PC-3 (cell line): Measurements from ENCODE around the gene HIVEP3. TPM values are rescaled to one million over a fixed set of nuclear protein-coding genes. Genes with fewer than 3 reads are reported as not detected.
"Not testable (repeated sequence)": the region's sequence is repeated elsewhere in the genome, so short reads cannot be mapped to it uniquely, and the experiment has no call there.

Experiments
- ATAC-seq: fragments of 200-7000 bp; cut with Tn5 transposase; 2 replicates; pipeline ENCODE4 v1.9.1; 2020; ENCODE audit warnings: mild to moderate bottlenecking, moderate library complexity
- BruUV-seq: library from RNA; stranded (reverse); fragments of 400-500 nt; replicated peaks from 2 replicates; lab custom pipeline; 2021; lab: Mats Ljungman, UMichigan
- CTCF ChIA-PET: fragments of 300-600 bp; sonication (Branson Sonifier 250); formaldehyde crosslinking; loops from one replicate; lab custom pipeline; 2022; ENCODE audit warnings: antibody characterized with exemption; lab: Charles Lee
- POLR2A ChIA-PET: fragments of 300-600 bp; sonication (Branson Sonifier 250); formaldehyde crosslinking; loops from one replicate; lab custom pipeline; 2022; ENCODE audit warnings: antibody characterized with exemption; ENCODE audit not compliant: unreplicated experiment; lab: Charles Lee
- DNase-seq: peaks from one replicate; pipeline ENCODE4 v3.0.0-alpha.2; 2015
- H2AFZ ChIP-seq: fragments of 300-600 bp; sonication (generic); 2 replicates; pipeline ENCODE4 v1.6.0; 2016; ENCODE audit warnings: antibody characterized with exemption, low read length
- H3F3A ChIP-seq: fragments of 300-600 bp; sonication (generic); one replicate; pipeline ENCODE4 v1.6.0; 2017; ENCODE audit warnings: antibody characterized with exemption, low read length, control low read depth, mild to moderate bottlenecking; ENCODE audit not compliant: unreplicated experiment
- H3K27ac ChIP-seq: fragments of 300-600 bp; sonication (generic); 2 replicates; pipeline ENCODE4 v1.5.1; 2016; ENCODE audit warnings: mild to moderate bottlenecking, low read length
- H3K27me3 ChIP-seq: fragments of 300-600 bp; sonication (generic); 2 replicates; pipeline ENCODE4 v1.6.1; 2016; ENCODE audit warnings: low read length, mixed read lengths
- H3K36me3 ChIP-seq: fragments of 300-600 bp; sonication (generic); 2 replicates; pipeline ENCODE4 v1.6.1; 2016; ENCODE audit warnings: low read depth, mixed run types, low read length, mixed read lengths
- H3K4me1 ChIP-seq: fragments of 300-600 bp; sonication (generic); 2 replicates; pipeline ENCODE4 v1.5.1; 2016; ENCODE audit warnings: low read length; ENCODE audit not compliant: insufficient read depth
- H3K4me2 ChIP-seq: fragments of 300-600 bp; sonication (generic); 2 replicates; pipeline ENCODE4 v1.6.0; 2016; ENCODE audit warnings: low read length
- H3K4me3 ChIP-seq: fragments of 300-600 bp; sonication (generic); 2 replicates; pipeline ENCODE4 v1.5.1; 2016; ENCODE audit warnings: mild to moderate bottlenecking, low read length, mixed read lengths
- H3K79me2 ChIP-seq: fragments of 300-600 bp; sonication (generic); 2 replicates; pipeline ENCODE4 v1.6.1; 2017; ENCODE audit warnings: low read length, mixed read lengths
- H3K9ac ChIP-seq: fragments of 300-600 bp; sonication (generic); 2 replicates; pipeline ENCODE4 v1.6.0; 2016; ENCODE audit warnings: mild to moderate bottlenecking, low read length
- H3K9me2 ChIP-seq: fragments of 300-600 bp; sonication (generic); replicated peaks from 2 replicates; pipeline ENCODE4 v1.6.1; 2016; ENCODE audit warnings: mixed run types, low read length, mixed read lengths
- H3K9me3 ChIP-seq: fragments of 300-600 bp; sonication (generic); 2 replicates; pipeline ENCODE4 v1.6.1; 2016; ENCODE audit warnings: low read length, mixed read lengths
- H4K20me1 ChIP-seq: fragments of 300-600 bp; sonication (generic); 2 replicates; pipeline ENCODE4 v1.6.1; 2016; ENCODE audit warnings: low read length, mixed read lengths
- CTCF ChIP-seq: fragments of 300-600 bp; sonication (generic); conservative IDR thresholded peaks from 2 replicates; pipeline ENCODE4 v1.5.1; 2017; ENCODE audit warnings: antibody characterized with exemption, low read depth, mild to moderate bottlenecking, low read length
- EZH2 ChIP-seq: fragments of 300-600 bp; sonication (generic); IDR thresholded peaks from one replicate; pipeline ENCODE4 v1.6.1; 2017; ENCODE audit warnings: antibody characterized with exemption, mild to moderate bottlenecking, low read length; ENCODE audit not compliant: unreplicated experiment
- EZH2phosphoT487 ChIP-seq: fragments of 300-600 bp; sonication (generic); IDR thresholded peaks from 2 replicates; pipeline ENCODE4 v1.6.1; 2018; ENCODE audit warnings: mild to moderate bottlenecking, antibody characterized with exemption, low read length, borderline replicate concordance
- intact Hi-C: fragments of 100-400 bp; cut with micrococcal nuclease; formaldehyde crosslinking; loops from 2 replicates; pipeline ENCODE4 v1.9.0; 2023
- total RNA-seq: library from RNA; depleted of rRNA; stranded (reverse); fragments of >200 nt; gene quantifications from 2 replicates; pipeline ENCODE4 v1.2.3, GENCODE V29; 2014

The HIVEP3 gene
- total RNA-seq, 1 experiment from 2014 or later, result 9.8 TPM

GRCh38 chr1:41695118-41695745 is 223.5 kb downstream of the HIVEP3 start:
- Histone ChIP-seq H2AFZ (no peak overlapping the region), H3K4me2 (no peak overlapping the region), H3K27ac (no peak overlapping the region), H3K27me3 (no peaks in the 10 kb centered on the region), H3F3A (no peaks in the 10 kb centered on the region), H3K9me2 (no peaks in the 10 kb centered on the region), H3K4me1 (no peaks in the 10 kb centered on the region), H4K20me1 (no peaks in the 10 kb centered on the region), H3K79me2 (no peaks in the 10 kb centered on the region), H3K9me3 (no peaks in the 10 kb centered on the region), H3K36me3 (no peaks in the 10 kb centered on the region), H3K9ac (no peak overlapping the region), H3K4me3 (no peak overlapping the region)
- ATAC-seq (no peak), DNase-seq (no peak)
- POLR2A ChIA-PET, result interaction anchor here (0.6 kb wide), 1 partner anchor 270 kb away, joined by 3 read pairs; no protein-coding TSS in a partner anchor
- no peak for TF ChIP-seq CTCF
- TF ChIP-seq EZH2phosphoT487, result no peak
- no peak for TF ChIP-seq EZH2
- CTCF ChIA-PET, result no interaction called here
- BruUV-seq, result no TSS peak
- intact Hi-C loops, result no loop called here

- H3K79me2 ChIP-seq, H3K27me3 ChIP-seq, ATAC-seq, H4K20me1 ChIP-seq, H3K4me3 ChIP-seq, H3K9me2 ChIP-seq, BruUV-seq, H3K36me3 ChIP-seq, H3F3A ChIP-seq, H2AFZ ChIP-seq, H3K9ac ChIP-seq, CTCF ChIA-PET, H3K4me2 ChIP-seq, H3K4me1 ChIP-seq, intact Hi-C loops, H3K9me3 ChIP-seq, DNase-seq, POLR2A ChIA-PET, H3K27ac ChIP-seq: not testable (repeated sequence)
These were observed 226.8 kb downstream of the HIVEP3 start for GRCh38 chr1:41691966-41692365.

GRCh38 chr1:41691424-41691823 is 227.3 kb downstream of the HIVEP3 start:
- intact Hi-C loops, result no loop called here
- CTCF ChIA-PET, result no interaction called here
- Histone ChIP-seq H3K9ac (no peak overlapping the region), H3K27ac (no peak overlapping the region), H3F3A (no peaks in the 10 kb centered on the region), H3K4me1 (no peaks in the 10 kb centered on the region), H3K27me3 (no peaks in the 10 kb centered on the region), H3K79me2 (no peaks in the 10 kb centered on the region), H3K36me3 (no peaks in the 10 kb centered on the region), H2AFZ (no peak overlapping the region), H3K4me3 (no peak overlapping the region), H3K4me2 (no peak overlapping the region), H4K20me1 (no peaks in the 10 kb centered on the region), H3K9me3 (no peaks in the 10 kb centered on the region), H3K9me2 (no peaks in the 10 kb centered on the region)
- POLR2A ChIA-PET, result no interaction called here
- DNase-seq (no peak), ATAC-seq (no peak)
- no TSS peak for BruUV-seq
- TF ChIP-seq EZH2 (no peak), CTCF (no peak), EZH2phosphoT487 (no peak)
